OCI-LY1 (cell line): Measurements from ENCODE around the gene INAVA.

ENCODE experiments used
- H2AFZ ChIP-seq: fragments of 200-600 bp; sonication (generic), shearing (Covaris generic); 2 replicates; pipeline ENCODE4 v1.6.0; 2014; ENCODE audit warnings: antibody characterized with exemption, mild to moderate bottlenecking, low read length
- H3F3A ChIP-seq: fragments of 200-600 bp; sonication (generic), shearing (Covaris generic); 2 replicates; pipeline ENCODE4 v1.6.0; 2014; ENCODE audit warnings: mild to moderate bottlenecking, antibody characterized with exemption, low read length, moderate library complexity; ENCODE audit not compliant: insufficient read depth
- H3K27ac ChIP-seq: fragments of 200-600 bp; sonication (generic); 2 replicates; pipeline ENCODE4 v1.5.1; 2014; ENCODE audit warnings: low read length, mixed run types, mild to moderate bottlenecking, low read depth; ENCODE audit not compliant: poor library complexity, severe bottlenecking
- H3K27me3 ChIP-seq: fragments of 200-600 bp; sonication (generic); 2 replicates; pipeline ENCODE4 v1.6.0; 2014; ENCODE audit warnings: antibody characterized with exemption, mild to moderate bottlenecking, low read length, moderate library complexity; ENCODE audit not compliant: insufficient read depth
- H3K36me3 ChIP-seq: fragments of 200-600 bp; sonication (generic); 2 replicates; pipeline ENCODE4 v1.6.1; 2014; ENCODE audit warnings: mild to moderate bottlenecking, antibody characterized with exemption, low read length, moderate library complexity, mixed read lengths; ENCODE audit not compliant: insufficient read depth
- H3K4me1 ChIP-seq: fragments of 200-600 bp; sonication (generic); 2 replicates; pipeline ENCODE4 v1.5.1; 2014; ENCODE audit warnings: mild to moderate bottlenecking, low read length, moderate library complexity; ENCODE audit not compliant: insufficient read depth, severe bottlenecking
- H3K4me2 ChIP-seq: fragments of 200-600 bp; sonication (generic), shearing (Covaris generic); 2 replicates; pipeline ENCODE4 v1.6.1; 2014; ENCODE audit warnings: low read length
- H3K4me3 ChIP-seq: fragments of 200-600 bp; sonication (generic); 2 replicates; pipeline ENCODE4 v1.5.1; 2014; ENCODE audit warnings: low read length, low read depth, mild to moderate bottlenecking, mixed read lengths; ENCODE audit not compliant: poor library complexity, severe bottlenecking
- H3K79me2 ChIP-seq: fragments of 200-600 bp; shearing (Covaris generic); 2 replicates; pipeline ENCODE4 v1.6.1; 2016; ENCODE audit warnings: mixed run types, low read length, mixed read lengths; ENCODE audit not compliant: insufficient read depth
- H3K9ac ChIP-seq: fragments of 200-600 bp; sonication (generic), shearing (Covaris generic); 2 replicates; pipeline ENCODE4 v1.6.1; 2014; ENCODE audit warnings: mild to moderate bottlenecking, low read length, mixed read lengths
- H3K9me2 ChIP-seq: fragments of 200-600 bp; sonication (generic), shearing (Covaris generic); 2 replicates; pipeline ENCODE4 v1.6.1; 2014; ENCODE audit warnings: low read depth, mild to moderate bottlenecking, low read length, mixed read lengths
- H3K9me3 ChIP-seq: fragments of 200-600 bp; shearing (Covaris generic); 2 replicates; pipeline ENCODE4 v1.6.1; 2014; ENCODE audit warnings: low read length, mixed read lengths
- H4K20me1 ChIP-seq: fragments of 200-600 bp; sonication (generic), shearing (Covaris generic); 2 replicates; pipeline ENCODE4 v1.6.0; 2016; ENCODE audit warnings: mild to moderate bottlenecking, low read length; ENCODE audit not compliant: insufficient read depth
- CTCF ChIP-seq: fragments of 200-600 bp; sonication (generic), shearing (Covaris generic); IDR thresholded peaks from 2 replicates; pipeline ENCODE4 v1.5.1; 2017; ENCODE audit warnings: mild to moderate bottlenecking, antibody characterized with exemption, low read length, moderate library complexity, mixed read lengths
- EZH2 ChIP-seq: fragments of 200-600 bp; sonication (generic), shearing (Covaris generic); IDR thresholded peaks from 2 replicates; pipeline ENCODE4 v1.8.0; 2017; ENCODE audit warnings: borderline replicate concordance, mixed run types, mild to moderate bottlenecking, antibody characterized with exemption, low read length, moderate library complexity, mixed read lengths

Gene INAVA

GRCh38 chr1:200892958-200893357 lies 1.7 kb upstream of the INAVA start:
- no peak overlapping the region for H3K9ac ChIP-seq
- no peaks in the 10 kb centered on the region for H4K20me1 ChIP-seq
- H3K4me2 ChIP-seq = no peak overlapping the region
- H3K4me1 ChIP-seq = no peaks in the 10 kb centered on the region
- H3F3A ChIP-seq = no peaks in the 10 kb centered on the region
- H3K4me3 ChIP-seq = no peak overlapping the region
- H3K36me3 ChIP-seq = no peaks in the 10 kb centered on the region
- H3K9me2 ChIP-seq = no peaks in the 10 kb centered on the region
- no peaks in the 10 kb centered on the region for H3K9me3 ChIP-seq
- H2AFZ ChIP-seq = no peak overlapping the region
- no peaks in the 10 kb centered on the region for H3K79me2 ChIP-seq
- TF ChIP-seq EZH2 = no peak
- TF ChIP-seq CTCF = no peak
- H3K27ac ChIP-seq = no peak overlapping the region
- H3K27me3 ChIP-seq = peaks cover 4% of the 10 kb centered on the region; the same call in 1 of the 2 replicates

- H3K4me1 ChIP-seq = no peaks in the 10 kb centered on the region
- no peaks in the 10 kb centered on the region for H3K9me2 ChIP-seq
- no peaks in the 10 kb centered on the region for H3F3A ChIP-seq
- H3K9me3 ChIP-seq = no peaks in the 10 kb centered on the region
- no peak overlapping the region for H3K4me2 ChIP-seq
- no peaks in the 10 kb centered on the region for H4K20me1 ChIP-seq
- H3K36me3 ChIP-seq = no peaks in the 10 kb centered on the region
- H3K79me2 ChIP-seq = no peaks in the 10 kb centered on the region
- H3K27ac ChIP-seq = no peak overlapping the region
- no peak overlapping the region for H3K4me3 ChIP-seq
- no peak overlapping the region for H2AFZ ChIP-seq
- no peak overlapping the region for H3K9ac ChIP-seq
- TF ChIP-seq CTCF (no peak), EZH2 (no peak)
- peaks cover 4% of the 10 kb centered on the region; the same call in 1 of the 2 replicates for H3K27me3 ChIP-seq
These were observed 1.2 kb upstream of the INAVA start for GRCh38 chr1:200893411-200893901.

GRCh38 chr1:200895443-200895789 lies 716 bp downstream of the INAVA start:
- Histone ChIP-seq H3K9me3 (no peaks in the 10 kb centered on the region), H3K36me3 (no peaks in the 10 kb centered on the region), H3K4me1 (no peaks in the 10 kb centered on the region), H3K27me3 (peaks cover 4% of the 10 kb centered on the region; the same call in 1 of the 2 replicates), H3K4me2 (no peak overlapping the region), H3K27ac (no peak overlapping the region), H4K20me1 (no peaks in the 10 kb centered on the region), H3K79me2 (no peaks in the 10 kb centered on the region), H2AFZ (no peak overlapping the region), H3K9me2 (no peaks in the 10 kb centered on the region), H3F3A (no peaks in the 10 kb centered on the region), H3K4me3 (no peak overlapping the region), H3K9ac (no peak overlapping the region)
- TF ChIP-seq CTCF (no peak), EZH2 (no peak)
